GM21390 (cell line): ENCODE data around the gene MAPK8.
A peak's percentile ranks its signal among the peaks of the same experiment; 100 is the strongest.
"Not testable (repeated sequence)": the region's sequence is repeated elsewhere in the genome, so short reads cannot be mapped to it uniquely, and the experiment has no call there.

ENCODE experiments used
- ATAC-seq: cut with Tn5 transposase; IDR thresholded peaks from one replicate; pipeline ENCODE4 v1.9.1; 2021; ENCODE audit not compliant: unreplicated experiment

MAPK8 gene

DNA sequence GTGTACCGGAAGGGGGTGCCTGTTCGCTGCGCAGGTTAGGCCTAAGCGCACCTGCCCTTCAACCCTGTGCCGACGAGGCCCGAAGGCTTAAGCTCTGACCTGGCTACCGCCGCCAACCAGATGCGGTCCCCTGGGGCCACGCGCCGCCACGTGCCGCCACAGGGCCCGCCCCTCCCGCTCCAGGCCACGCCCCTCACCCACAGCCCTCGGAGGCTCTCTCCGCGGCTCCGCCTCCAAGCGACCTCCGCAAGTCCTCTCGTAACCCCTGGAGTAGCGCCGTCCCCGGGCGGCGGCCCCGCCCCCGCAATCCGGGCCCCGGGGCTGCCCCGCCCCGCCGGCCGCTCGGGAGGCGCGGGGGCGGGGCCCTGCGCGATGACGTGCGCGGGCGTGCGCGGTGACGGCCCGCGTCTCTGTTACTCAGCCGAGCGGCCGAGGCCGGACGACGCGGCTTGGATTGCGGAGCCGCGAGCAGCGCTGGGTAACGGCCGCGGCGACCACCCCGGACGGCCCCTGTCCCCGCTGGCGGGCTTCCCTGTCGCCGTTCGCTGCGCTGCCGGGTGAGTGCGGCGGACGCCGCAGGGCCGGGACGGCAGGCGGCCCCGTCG lies at the start of gene MAPK8:
Gene MAPK8, plus strand, starts transcription at position 413 of the 605 bp plus-strand sequence. CDS start 94,984 bp downstream, outside the sequence.
- peak; percentile 84 for ATAC-seq

- ATAC-seq = no peak
These were observed 49.0 kb upstream of the MAPK8 start for GRCh38 chr10:48257407-48257961.

DNA sequence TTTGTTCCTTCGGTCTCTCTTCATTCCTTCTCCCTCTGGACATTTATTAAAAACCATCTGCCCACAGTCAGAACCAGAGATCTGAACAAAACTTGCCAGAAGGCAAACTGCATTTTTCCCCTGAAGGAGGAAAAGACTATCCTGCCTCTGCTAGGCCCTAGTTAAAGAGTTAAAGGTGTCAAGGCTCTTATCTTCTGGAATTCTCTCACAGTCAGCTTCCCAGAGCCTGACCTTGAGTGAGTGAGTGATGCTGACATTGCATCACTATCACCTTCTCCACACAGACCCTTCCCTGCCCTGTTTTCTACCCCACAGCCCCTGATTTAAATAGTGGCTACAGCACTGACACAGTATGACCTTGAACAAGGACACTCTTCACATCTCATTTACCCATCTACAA lies 48.4 kb upstream of the MAPK8 start:
- ATAC-seq = no peak

GRCh38 chr10:48266528-48266927 lies 39.9 kb upstream of the MAPK8 start:
- ATAC-seq = no peak

- no peak for ATAC-seq
These were observed 35.3 kb upstream of the MAPK8 start for GRCh38 chr10:48271047-48271730.

- ATAC-seq = no peak
These were observed 33.8 kb upstream of the MAPK8 start for GRCh38 chr10:48272682-48273081.

- ATAC-seq = no peak
These were observed 32.7 kb upstream of the MAPK8 start for GRCh38 chr10:48273741-48274140.

DNA sequence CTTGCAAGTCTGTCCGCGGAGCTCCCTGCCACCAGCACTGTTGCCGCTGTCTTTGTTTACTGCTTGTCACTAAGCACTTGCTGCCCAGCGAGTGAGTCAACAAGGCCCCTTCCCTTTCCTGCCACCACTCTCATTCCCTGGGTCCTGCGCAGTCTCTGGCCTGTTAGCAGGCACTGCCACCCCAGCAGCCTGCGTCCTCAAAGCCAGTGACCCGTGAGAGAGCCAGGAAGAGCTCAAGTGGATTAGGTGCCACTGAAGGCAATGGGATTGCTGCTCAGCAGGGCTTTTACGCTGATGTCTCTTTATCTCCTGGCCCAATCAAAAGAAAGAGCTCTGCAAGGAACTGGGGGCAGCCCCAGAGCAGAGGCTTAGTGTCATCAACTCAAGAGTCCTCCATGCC lies 31.8 kb upstream of the MAPK8 start, which contains the start of gene FRMPD2:
Gene FRMPD2, minus strand, starts transcription at position 61 of the 400 bp plus-strand sequence. CDS start 129 bp downstream, outside the sequence.
- ATAC-seq = no peak

DNA sequence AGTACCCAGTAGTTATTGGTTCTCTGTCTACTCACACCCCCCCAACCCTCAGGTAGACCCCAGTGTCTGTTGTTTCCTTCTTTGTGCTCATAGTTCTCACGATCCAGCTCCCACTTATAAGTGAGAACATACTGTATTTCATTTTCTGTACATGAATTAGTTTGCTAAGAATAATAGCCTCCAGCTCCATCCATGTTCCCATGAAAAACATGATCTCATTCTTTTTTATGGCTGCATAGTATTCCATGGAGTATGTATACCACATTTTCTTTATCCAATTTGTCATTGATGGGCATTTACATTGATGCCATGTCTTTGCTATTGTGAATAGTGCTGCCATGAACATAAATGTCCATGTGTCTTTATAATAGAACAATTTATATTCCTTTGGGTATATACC lies 29.4 kb upstream of the MAPK8 start:
- no peak for ATAC-seq

- peak; percentile 82 for ATAC-seq
These were observed 27.3 kb upstream of the MAPK8 start for GRCh38 chr10:48279081-48279751.

DNA sequence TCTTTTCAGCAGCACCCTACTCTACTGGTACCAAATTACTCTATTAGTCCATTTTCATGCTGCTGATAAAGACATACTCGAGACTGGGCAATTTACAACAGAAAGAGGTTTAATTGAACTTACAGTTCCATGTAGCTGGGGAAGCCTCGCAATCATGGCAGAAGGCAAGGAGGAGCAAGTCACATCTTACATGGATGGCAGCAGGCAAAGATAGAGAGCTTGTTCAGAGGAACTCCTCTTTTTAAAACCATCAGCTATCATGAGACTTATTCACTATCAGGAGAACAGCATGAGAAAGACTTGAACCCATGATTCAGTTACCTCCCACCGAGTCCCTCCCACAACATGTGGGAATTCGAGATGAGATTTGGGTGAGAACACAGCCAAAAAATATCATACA lies 24.8 kb upstream of the MAPK8 start:
- not testable (repeated sequence) for ATAC-seq

DNA sequence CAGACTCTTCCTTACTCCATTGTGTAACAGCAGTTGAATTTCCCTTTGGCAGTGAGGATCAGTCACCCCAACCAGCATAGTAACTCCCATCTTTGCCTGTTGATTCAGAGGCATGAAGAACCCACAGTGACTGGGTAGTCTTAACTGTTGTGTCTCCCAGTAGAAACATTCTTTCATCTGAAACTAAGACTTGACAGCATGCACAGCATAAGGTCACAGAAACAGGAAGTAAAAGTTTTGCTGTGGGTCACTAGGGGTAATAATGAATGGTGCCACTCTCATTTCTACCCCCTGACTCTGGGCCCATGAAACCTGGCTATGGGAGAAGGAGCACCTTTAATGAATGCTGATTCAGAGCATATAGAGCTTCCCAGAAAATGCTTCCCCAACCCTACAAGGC lies 23.6 kb upstream of the MAPK8 start:
- peak; percentile 64 for ATAC-seq

DNA sequence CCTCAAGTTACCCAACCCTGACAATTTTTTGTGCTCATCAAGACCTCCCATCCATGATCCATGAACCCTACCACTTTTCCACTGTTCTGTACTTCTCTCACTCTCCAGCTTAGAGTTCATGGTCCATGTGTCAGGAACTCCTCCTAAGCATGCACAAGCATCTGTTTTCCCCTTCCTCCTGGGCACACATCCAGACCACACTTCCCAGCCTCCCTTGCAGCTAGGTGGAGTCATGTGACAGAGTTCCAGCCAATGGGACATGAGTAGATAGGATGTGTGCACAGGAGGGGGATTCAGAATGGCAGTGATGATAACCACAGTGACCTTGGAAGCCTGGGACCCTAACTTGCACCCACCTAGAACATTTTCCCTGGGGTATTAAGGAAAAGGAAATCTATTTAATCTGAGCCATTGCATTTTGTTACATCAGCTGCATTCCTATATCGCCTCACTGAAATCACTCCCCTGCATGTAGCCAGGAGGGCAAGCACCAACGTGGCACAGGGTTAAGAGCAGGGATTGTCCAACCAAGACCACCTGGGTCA lies 22.4 kb upstream of the MAPK8 start:
- ATAC-seq = no peak

GRCh38 chr10:48284811-48285210 lies 21.7 kb upstream of the MAPK8 start:
- no peak for ATAC-seq

GRCh38 chr10:48285710-48286109 lies 20.8 kb upstream of the MAPK8 start:
- ATAC-seq = no peak

GRCh38 chr10:48286356-48286755 lies 20.1 kb upstream of the MAPK8 start:
- ATAC-seq = no peak

DNA sequence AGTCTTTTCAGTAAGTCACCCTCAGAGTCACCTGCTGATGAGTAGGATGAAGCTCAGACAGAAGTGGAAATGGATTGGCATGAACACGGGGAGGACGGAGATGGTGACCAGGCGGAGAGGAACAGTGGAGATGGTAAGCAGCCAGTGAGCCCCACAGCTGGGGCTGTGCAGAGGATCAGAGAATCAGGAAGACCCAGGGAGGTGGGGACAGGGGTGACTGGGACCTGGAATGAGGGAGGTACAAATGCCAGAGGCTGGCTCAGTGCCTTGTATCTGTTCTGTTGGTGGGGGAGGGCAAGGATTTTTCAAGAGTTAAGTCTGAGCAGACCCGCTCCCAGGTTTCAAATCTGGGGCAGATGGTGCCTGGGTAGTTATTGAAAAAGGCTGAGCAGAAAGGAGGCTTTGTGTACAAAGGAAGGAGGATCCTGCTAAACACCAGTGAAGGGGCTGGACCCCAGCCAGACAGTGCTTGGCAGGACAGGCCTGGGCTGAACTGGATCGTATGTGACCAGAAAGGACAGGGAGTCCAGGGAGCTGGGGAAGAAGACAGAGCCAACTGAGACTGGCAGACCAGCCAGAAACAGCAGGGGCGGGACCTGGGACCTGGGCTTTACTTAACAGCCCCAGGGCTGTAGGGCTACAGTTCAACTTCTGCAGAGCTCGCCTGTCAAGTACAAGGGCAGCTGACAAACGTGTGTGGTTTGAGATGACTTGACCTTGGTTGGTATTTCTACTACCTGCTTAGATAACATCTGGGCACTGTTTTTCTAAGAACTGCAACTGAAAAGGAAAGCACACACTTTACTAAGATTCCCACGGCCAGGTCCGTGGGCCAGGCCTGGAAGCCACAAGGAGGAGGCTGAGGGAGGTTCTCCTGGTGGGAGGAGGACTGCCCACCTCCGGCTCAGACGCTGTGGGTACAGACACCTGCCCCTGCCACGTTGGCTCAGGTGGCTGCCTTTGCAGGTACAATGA lies 18.8 kb upstream of the MAPK8 start:
- ATAC-seq = peak; percentile 50

GRCh38 chr10:48288661-48289060 lies 17.8 kb upstream of the MAPK8 start:
- ATAC-seq = no peak

DNA sequence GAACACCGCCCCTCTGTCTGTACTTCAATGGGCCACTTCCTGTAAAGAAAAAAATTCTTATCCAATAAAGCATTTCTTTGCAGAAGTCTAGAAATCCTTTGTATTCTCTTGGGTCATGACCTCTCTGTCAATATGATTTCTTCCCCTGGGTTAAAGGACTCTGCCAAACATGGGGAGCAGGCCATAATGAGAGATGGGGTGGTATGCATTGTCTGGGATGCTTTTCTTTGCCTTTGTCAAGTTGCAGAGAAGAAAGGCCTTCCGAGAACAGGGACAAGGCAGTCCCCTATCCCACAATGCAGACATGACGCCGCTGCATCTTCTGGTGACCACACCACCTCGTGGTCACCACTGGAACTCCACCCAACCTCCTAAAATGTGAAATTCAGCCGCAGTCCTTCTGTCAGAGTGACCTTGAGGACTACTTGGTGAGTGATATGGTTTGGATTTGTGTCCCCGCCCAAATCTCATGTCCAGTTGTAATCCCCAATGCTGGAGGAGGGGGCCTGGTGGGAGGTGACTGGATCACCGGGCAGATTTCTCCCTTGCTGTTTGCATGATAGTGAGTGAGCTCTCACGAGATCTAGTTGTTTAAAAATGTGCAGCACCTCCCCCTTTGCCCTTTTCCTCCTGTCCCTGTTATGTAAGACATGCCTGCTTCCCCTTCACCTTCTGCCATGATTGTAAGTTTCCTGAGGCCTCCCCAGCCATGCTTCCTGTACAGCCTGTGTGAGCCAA lies 16.8 kb upstream of the MAPK8 start:
- ATAC-seq = no peak

DNA sequence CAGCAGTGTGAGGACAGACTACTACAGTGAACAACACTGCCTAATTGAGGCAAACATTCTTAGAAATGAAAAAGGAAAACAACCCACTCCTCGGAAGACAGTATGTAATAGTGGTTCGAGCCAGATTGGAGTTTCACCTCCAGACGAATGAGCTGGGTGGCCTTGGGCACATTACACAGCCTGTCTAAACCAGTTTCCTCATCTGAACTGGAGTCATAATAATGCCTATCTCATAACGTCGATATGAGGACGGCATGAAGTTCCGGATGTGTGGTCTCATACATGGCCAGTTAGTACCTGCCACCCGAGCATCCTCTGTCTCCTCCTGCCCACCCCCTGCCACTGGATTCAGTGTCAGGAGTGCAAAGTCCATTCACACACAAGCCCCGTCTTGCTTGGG lies 16.2 kb upstream of the MAPK8 start:
- no peak for ATAC-seq
